Panc1 (cell line): ENCODE results near the gene C1orf74. TPM values are rescaled to one million over a fixed set of nuclear protein-coding genes. Genes with fewer than 3 reads are reported as not detected.

Source experiments
- ATAC-seq: fragments of 200-7000 bp; cut with Tn5 transposase; 2 replicates; pipeline ENCODE4 v1.9.1; 2020; ENCODE audit warnings: mild to moderate bottlenecking, moderate library complexity
- BruUV-seq: library from RNA; stranded (reverse); fragments of 400-500 nt; replicated peaks from 2 replicates; lab custom pipeline; 2021; lab: Mats Ljungman, UMichigan
- CTCF ChIA-PET: fragments of 300-600 bp; sonication (Branson Sonifier 250); formaldehyde crosslinking; loops from one replicate; lab custom pipeline; 2022; ENCODE audit warnings: antibody characterized with exemption; lab: Charles Lee
- POLR2A ChIA-PET: fragments of 300-600 bp; sonication (Branson Sonifier 250); formaldehyde crosslinking; loops from one replicate; lab custom pipeline; 2022; ENCODE audit warnings: antibody characterized with exemption; lab: Charles Lee
- DNase-seq: peaks from one replicate; pipeline ENCODE4 v3.0.0-alpha.2; 2010; ENCODE audit warnings: low read depth, low spot score
- H3K27ac ChIP-seq: 2 replicates; pipeline ENCODE4 v1.5.1; 2011; ENCODE audit warnings: mild to moderate bottlenecking, low read length, inconsistent platforms
- H3K27me3 ChIP-seq: fragments of 200-500 bp; sonication (Bioruptor generic); 2 replicates; pipeline ENCODE4 v1.6.0; 2014; ENCODE audit warnings: low read length, inconsistent platforms; ENCODE audit not compliant: control insufficient read depth, insufficient read depth
- H3K36me3 ChIP-seq: fragments of 200-500 bp; sonication (Bioruptor generic); 2 replicates; pipeline ENCODE4 v1.5.1; 2014; ENCODE audit warnings: inconsistent platforms, mild to moderate bottlenecking, low read length, moderate library complexity; ENCODE audit not compliant: control insufficient read depth, insufficient read depth
- H3K4me1 ChIP-seq: 2 replicates; pipeline ENCODE4 v1.5.1; 2011; ENCODE audit warnings: inconsistent platforms, mild to moderate bottlenecking, low read length, moderate library complexity; ENCODE audit not compliant: control insufficient read depth, insufficient read depth
- H3K4me3 ChIP-seq, 2 experiments: 2 replicates each; pipeline ENCODE4 v1.5.1; 2011 to 2012; ENCODE audit warnings: low read depth in 2 of 2, low read length in 2 of 2, mild to moderate bottlenecking in 2 of 2, inconsistent platforms in 1 of 2, moderate library complexity in 1 of 2
- H3K9me3 ChIP-seq: fragments of 200-500 bp; sonication (Bioruptor generic); 2 replicates; pipeline ENCODE4 v1.5.1; 2014; ENCODE audit warnings: low read depth, mild to moderate bottlenecking, inconsistent platforms, low read length, moderate library complexity; ENCODE audit not compliant: control insufficient read depth, insufficient read depth
- POLR2AphosphoS5 ChIP-seq: IDR thresholded peaks from 2 replicates; pipeline ENCODE4 v1.6.1; 2012; ENCODE audit warnings: mild to moderate bottlenecking, low read depth, low read length, moderate library complexity
- SIN3A ChIP-seq: IDR thresholded peaks from 2 replicates; pipeline ENCODE4 v1.6.1; 2012; ENCODE audit warnings: low read depth, mild to moderate bottlenecking, low read length, moderate library complexity, borderline replicate concordance; ENCODE audit not compliant: insufficient read depth
- TCF7L2 ChIP-seq: IDR thresholded peaks from 2 replicates; pipeline ENCODE4 v1.6.1; 2011; ENCODE audit warnings: mild to moderate bottlenecking, low read depth, low read length, inconsistent platforms
- in situ Hi-C: cut with HindIII; loops from 2 replicates; pipeline ENCODE4 v1.10.0; 2016; ENCODE audit warnings: low sequenced_read_pairs, low pct_unique_long_range_greater_than_20kb
- intact Hi-C: fragments of 100-400 bp; cut with micrococcal nuclease; formaldehyde crosslinking; loops from one replicate; pipeline ENCODE4 v1.10.0; 2022; ENCODE audit not compliant: unreplicated experiment
- total RNA-seq: library from RNA; stranded (reverse); gene quantifications from one replicate; pipeline ENCODE4 v1.2.1, GENCODE V29; 2021; ENCODE audit not compliant: unreplicated experiment
- TF ChIP-seq, protein P1 (sequence below): fragments of 450-650 bp; IDR thresholded peaks from 2 replicates; pipeline ENCODE4 v1.5.1; 2017; ENCODE audit warnings: mild to moderate bottlenecking
- TF ChIP-seq, protein P2 (sequence below), 2 experiments: IDR thresholded peaks; 2 replicates each; pipeline ENCODE4 v1.6.1; 2011 to 2012; ENCODE audit warnings: low read depth in 2 of 2, control low read depth in 1 of 2, low read length in 1 of 2, mild to moderate bottlenecking in 1 of 2, moderate library complexity in 1 of 2; ENCODE audit not compliant: insufficient read depth in 1 of 2

Gene C1orf74
- total RNA-seq, 1 experiment from 2014 or later, result 1.7 TPM

DNA sequence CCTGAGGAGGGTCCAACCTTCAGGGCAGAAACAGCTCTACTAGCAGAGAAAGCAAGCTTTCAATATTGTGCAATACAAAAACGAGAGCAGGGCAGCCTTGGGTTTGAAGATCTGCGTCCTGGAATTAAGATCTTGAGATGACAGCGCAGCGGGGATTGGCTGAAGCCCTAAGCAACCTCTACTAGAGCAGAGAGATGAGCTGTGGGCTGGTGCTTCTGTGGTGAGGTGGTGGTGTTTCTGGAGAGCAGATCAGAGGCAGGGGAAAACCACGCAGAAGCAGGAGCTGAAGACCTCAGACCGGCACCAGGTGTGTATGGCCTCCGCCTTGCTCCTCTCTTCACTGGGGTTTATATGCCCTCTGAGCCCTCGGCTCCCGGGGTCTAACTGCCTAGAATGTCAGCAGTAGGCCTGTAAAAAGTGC is 16.0 kb downstream of the C1orf74 start:
- H3K36me3 ChIP-seq, result no peaks in the 10 kb centered on the region
- H3K9me3 ChIP-seq, result no peaks in the 10 kb centered on the region
- H3K27ac ChIP-seq, result no peak overlapping the region
- CTCF ChIA-PET, result no interaction called here
- TF ChIP-seq POLR2AphosphoS5 (no peak), TCF7L2 (no peak), SIN3A (no peak)
- TF ChIP-seq, protein P1, sequence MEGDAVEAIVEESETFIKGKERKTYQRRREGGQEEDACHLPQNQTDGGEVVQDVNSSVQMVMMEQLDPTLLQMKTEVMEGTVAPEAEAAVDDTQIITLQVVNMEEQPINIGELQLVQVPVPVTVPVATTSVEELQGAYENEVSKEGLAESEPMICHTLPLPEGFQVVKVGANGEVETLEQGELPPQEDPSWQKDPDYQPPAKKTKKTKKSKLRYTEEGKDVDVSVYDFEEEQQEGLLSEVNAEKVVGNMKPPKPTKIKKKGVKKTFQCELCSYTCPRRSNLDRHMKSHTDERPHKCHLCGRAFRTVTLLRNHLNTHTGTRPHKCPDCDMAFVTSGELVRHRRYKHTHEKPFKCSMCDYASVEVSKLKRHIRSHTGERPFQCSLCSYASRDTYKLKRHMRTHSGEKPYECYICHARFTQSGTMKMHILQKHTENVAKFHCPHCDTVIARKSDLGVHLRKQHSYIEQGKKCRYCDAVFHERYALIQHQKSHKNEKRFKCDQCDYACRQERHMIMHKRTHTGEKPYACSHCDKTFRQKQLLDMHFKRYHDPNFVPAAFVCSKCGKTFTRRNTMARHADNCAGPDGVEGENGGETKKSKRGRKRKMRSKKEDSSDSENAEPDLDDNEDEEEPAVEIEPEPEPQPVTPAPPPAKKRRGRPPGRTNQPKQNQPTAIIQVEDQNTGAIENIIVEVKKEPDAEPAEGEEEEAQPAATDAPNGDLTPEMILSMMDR, result no peak
- TF ChIP-seq, protein P2, sequence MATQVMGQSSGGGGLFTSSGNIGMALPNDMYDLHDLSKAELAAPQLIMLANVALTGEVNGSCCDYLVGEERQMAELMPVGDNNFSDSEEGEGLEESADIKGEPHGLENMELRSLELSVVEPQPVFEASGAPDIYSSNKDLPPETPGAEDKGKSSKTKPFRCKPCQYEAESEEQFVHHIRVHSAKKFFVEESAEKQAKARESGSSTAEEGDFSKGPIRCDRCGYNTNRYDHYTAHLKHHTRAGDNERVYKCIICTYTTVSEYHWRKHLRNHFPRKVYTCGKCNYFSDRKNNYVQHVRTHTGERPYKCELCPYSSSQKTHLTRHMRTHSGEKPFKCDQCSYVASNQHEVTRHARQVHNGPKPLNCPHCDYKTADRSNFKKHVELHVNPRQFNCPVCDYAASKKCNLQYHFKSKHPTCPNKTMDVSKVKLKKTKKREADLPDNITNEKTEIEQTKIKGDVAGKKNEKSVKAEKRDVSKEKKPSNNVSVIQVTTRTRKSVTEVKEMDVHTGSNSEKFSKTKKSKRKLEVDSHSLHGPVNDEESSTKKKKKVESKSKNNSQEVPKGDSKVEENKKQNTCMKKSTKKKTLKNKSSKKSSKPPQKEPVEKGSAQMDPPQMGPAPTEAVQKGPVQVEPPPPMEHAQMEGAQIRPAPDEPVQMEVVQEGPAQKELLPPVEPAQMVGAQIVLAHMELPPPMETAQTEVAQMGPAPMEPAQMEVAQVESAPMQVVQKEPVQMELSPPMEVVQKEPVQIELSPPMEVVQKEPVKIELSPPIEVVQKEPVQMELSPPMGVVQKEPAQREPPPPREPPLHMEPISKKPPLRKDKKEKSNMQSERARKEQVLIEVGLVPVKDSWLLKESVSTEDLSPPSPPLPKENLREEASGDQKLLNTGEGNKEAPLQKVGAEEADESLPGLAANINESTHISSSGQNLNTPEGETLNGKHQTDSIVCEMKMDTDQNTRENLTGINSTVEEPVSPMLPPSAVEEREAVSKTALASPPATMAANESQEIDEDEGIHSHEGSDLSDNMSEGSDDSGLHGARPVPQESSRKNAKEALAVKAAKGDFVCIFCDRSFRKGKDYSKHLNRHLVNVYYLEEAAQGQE (IDR thresholded peaks at IDR 0.05; ENCODE audit: insufficient read depth in 1 of 2, low read depth in 2 of 2, low read length in 1 of 2), result no peak
- DNase-seq, result no peak
- POLR2A ChIA-PET, result no interaction called here
- no peak for ATAC-seq
- intact Hi-C loops, result no loop called here
- no TSS peak for BruUV-seq
- no peak overlapping the region for H3K4me3 ChIP-seq
- H3K4me1 ChIP-seq, result no peaks in the 10 kb centered on the region
- in situ Hi-C loops, result no loop called here
- H3K27me3 ChIP-seq, result no peaks in the 10 kb centered on the region

DNA sequence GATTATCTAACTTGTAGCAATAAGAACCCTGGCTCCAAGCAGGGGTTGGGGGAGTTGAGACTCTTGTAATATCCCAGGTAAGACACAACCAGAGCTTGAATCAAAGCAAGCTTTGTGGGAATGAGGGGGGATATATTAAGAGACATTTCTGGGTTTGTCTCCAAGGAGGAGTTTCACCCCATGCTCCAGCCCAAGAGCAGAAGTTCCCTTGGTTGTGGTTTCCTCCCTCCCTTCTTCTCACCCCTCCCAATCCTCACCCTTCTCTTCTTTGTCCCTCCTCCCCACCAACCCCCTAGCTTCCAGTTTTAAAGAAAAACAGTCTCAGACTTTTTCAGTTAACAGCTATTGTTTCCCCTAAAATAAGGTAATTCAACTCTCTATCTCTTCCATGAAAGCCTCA is 16.7 kb downstream of the C1orf74 start:
- no peaks in the 10 kb centered on the region for H3K4me1 ChIP-seq
- no peak for DNase-seq
- H3K4me3 ChIP-seq, result no peak overlapping the region
- no peaks in the 10 kb centered on the region for H3K36me3 ChIP-seq
- no peaks in the 10 kb centered on the region; the same call in 1 of the 2 replicates for H3K27me3 ChIP-seq
- intact Hi-C loops, result no loop called here
- H3K27ac ChIP-seq, result no peak overlapping the region
- no TSS peak for BruUV-seq
- CTCF ChIA-PET, result no interaction called here
- no peak for ATAC-seq
- POLR2A ChIA-PET, result no interaction called here
- in situ Hi-C loops, result no loop called here
- no peak for TF ChIP-seq TCF7L2
- no peak for TF ChIP-seq SIN3A
- TF ChIP-seq POLR2AphosphoS5, result no peak
- TF ChIP-seq, protein P1, result no peak
- TF ChIP-seq, protein P2 (IDR thresholded peaks at IDR 0.05; ENCODE audit: insufficient read depth in 1 of 2, low read depth in 2 of 2, low read length in 1 of 2), result no peak
- no peaks in the 10 kb centered on the region for H3K9me3 ChIP-seq
